LoVo (cell line): ENCODE measurements around the gene DCST1.
A peak's percentile ranks its signal among the peaks of the same experiment; 100 is the strongest.

Experiments
- DNase-seq: peaks from one replicate; pipeline ENCODE4 v3.0.0-alpha.2; 2016; ENCODE audit warnings: low spot score

The DCST1 gene

GRCh38 chr1:155032886-155033285 lies 738 bp upstream of the DCST1 start:
- DNase-seq: no peak

- DNase-seq: no peak
These were observed 939 bp downstream of the DCST1 start for GRCh38 chr1:155034318-155035208.

- DNase-seq: no peak
These were observed 2.3 kb downstream of the DCST1 start for GRCh38 chr1:155035936-155036335.

- DNase-seq: no peak
These were observed 3.4 kb downstream of the DCST1 start for GRCh38 chr1:155037043-155037442.

- DNase-seq: no peak
These were observed 4.3 kb downstream of the DCST1 start for GRCh38 chr1:155037851-155038441.

GRCh38 chr1:155038602-155039307 lies 5.1 kb downstream of the DCST1 start:
- peak; percentile 42 for DNase-seq

- DNase-seq: no peak
These were observed 5.7 kb downstream of the DCST1 start for GRCh38 chr1:155039308-155039669.

- DNase-seq: no peak
These were observed 6.9 kb downstream of the DCST1 start for GRCh38 chr1:155040358-155041093.

GRCh38 chr1:155042789-155043188 lies 9.2 kb downstream of the DCST1 start:
- DNase-seq: no peak

- no peak for DNase-seq
These were observed 9.7 kb downstream of the DCST1 start for GRCh38 chr1:155043301-155043702.

- DNase-seq: no peak
These were observed 10.2 kb downstream of the DCST1 start for GRCh38 chr1:155043793-155044192.

- no peak for DNase-seq
These were observed 10.7 kb downstream of the DCST1 start for GRCh38 chr1:155044365-155044764.

- DNase-seq: peak; percentile 58
These were observed 11.4 kb downstream of the DCST1 start for GRCh38 chr1:155044812-155045657.

GRCh38 chr1:155048449-155049334 lies 15.1 kb downstream of the DCST1 start:
- DNase-seq: no peak

- DNase-seq: no peak
These were observed 16.3 kb downstream of the DCST1 start for GRCh38 chr1:155049651-155050559.

GRCh38 chr1:155050560-155051341 lies 17.1 kb downstream of the DCST1 start, which contains the start of gene ADAM15:
ADAM15 (plus strand) TSS chr1:155051316; CDS start chr1:155051387, 71 bp downstream.
- peak; percentile 87 for DNase-seq

GRCh38 chr1:155051342-155051776 lies 17.7 kb downstream of the DCST1 start:
- DNase-seq: no peak

GRCh38 chr1:155051777-155052398 lies 18.3 kb downstream of the DCST1 start:
- DNase-seq: no peak
